SKM-1 treated with dmso at 0.1 percent for 144 hours (cell line): ENCODE measurements around the gene RPA3.

Source experiments
- DNase-seq: peaks from one replicate; lab custom pipeline; 2025; ENCODE audit not compliant: unreplicated experiment; lab: John Stamatoyannopoulos, UW

The RPA3 gene

DNA sequence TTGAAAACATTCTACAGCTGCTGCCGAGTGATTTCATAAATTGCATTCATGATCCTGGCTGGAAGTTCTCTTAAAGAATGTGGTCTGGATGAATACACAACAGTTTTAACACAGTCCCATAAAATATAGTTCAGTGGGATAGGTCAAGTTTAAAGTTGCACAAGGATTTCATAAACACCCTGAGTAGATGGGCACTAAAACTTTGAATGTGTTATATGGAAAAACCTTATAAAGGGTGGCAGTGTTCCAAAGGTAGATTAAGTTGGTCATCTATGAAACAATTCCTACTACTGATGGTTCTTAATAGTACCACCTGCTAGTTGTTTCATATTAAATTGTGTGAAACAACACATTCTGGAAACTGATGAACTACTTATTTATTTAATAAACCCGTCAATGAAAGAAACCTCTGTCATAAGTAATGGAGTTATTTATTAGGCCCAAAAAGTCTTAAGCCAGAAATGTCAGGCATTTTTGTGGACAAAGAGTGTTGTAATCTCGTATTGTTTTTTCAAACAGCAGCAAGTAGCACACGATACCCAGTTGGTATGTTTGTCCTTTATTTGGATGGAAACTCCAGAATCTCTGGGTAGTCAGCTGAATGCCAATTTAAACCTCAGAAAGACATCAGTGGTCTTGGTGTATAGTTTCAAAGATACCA, 14.3 kb upstream of the RPA3 start:
- DNase-seq = no peak

- DNase-seq = no peak
Observed at GRCh38 chr7:7731732-7732131, 13.3 kb upstream of the RPA3 start.

DNA sequence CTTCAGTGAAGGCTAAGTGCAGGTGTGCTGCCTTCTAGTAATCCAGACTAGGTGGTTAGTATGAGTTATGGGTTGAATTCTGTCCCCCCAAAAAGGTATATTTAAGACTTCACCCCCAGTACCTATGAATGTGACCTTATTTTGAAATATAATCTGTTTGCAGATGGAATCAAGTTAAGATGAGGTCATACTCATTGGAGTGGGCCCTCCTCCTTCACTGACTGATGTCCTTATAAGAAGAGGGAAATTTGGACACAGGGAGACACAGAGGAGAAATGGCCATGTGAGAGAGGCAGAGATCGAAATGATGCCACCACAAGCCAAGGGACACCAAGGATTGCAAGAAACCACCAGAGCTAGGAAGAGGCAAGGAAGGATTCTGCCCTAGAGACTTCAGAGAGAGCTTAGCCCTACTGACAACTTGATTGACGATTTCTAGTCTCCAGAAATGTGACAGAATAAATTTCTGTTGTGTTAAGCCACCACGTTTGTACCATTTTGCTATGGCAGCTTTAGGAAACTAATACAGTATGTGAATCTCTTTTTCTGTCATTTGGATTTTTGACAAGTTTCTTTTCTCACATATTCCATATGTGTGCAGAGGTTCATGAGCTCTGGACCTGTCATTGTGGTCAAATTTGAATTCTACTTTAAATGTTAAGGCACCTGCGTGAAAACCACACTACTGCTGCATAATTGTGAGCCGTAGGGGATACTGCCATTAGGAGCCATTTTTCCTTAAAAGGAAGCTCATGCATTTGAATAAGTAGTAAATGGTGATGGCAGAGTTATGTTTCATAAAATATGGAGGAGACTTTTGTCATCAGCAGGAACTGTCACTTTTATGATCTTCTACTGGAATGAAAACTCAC, 2.6 kb upstream of the RPA3 start:
- DNase-seq = no peak

DNA sequence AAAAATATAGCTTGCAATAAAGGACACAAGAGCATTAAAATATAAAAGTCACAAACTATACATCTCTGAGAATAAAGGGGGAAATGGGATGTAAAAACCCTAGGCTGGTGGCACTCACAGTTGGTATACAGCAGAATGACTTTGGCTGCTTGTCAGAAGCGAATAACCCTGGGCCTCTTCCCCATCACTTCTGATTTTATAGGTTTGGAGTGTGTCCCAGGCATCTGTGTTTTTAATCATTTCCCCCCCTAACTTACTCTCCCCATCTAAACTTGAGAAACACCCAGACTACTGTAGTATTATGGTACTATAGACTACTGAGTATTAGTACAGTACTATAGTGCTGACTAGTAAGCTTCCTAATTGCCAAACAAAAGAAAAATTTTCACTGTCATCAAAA, 1.8 kb upstream of the RPA3 start:
- no peak for DNase-seq

DNA sequence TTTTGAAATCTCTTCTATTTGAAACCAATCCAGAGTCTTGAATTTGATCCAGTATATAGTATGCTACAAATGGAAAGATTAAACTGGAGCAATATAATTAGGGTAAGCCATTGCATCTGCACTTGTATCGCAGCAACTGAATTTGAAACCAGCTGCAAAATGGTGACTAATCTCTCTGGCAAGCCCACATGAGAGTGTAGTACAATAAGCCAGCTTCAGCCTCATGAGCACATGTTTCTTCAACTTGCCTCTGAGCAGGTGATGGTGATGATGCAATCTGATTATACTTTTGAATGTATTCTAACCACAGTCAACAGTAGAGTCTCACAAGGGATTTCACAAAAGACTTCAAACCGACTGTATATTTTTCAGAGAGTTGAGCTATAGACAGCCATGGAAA, 829 bp upstream of the RPA3 start:
- no peak for DNase-seq

- no peak for DNase-seq
Observed at GRCh38 chr7:7713730-7714129, 4.7 kb downstream of the RPA3 start.

DNA sequence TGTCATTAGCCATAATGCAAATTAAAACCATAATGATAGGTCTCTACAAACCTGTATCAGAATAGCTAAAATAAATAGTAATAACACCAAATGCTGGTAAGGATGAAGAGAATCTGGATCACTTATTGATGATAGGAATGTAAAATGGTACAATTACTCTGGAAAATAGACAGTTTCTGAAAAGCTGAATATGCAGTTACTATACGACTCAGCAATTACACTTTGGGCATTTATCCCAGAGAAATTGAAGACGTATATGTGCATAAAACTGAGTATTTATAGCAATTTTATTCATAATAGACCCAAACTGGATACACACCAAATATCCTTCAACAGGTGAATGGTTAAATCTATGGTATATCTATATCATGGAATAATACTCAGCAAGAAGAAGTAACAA, 7.9 kb downstream of the RPA3 start:
- DNase-seq = no peak

DNA sequence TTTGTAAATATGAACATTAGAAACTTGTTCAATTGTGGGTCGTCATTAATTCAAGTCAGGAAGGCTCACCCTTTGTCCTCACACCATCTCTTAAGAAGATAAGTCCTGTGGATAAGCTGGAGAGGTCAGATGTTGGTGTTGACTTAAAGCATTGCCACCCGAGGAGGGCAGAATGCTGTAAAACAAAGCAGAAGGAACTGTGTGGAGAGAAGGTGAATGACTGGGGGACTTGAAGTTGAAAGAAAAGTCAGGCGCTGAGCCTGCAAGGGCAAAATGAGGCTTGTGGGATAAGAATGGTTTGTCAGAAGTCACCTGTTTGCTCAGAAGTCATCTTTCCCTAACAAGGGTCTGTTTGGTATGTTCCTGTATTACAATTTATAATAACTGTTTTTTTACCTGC, 9.1 kb downstream of the RPA3 start:
- no peak for DNase-seq

- no peak for DNase-seq
Observed at GRCh38 chr7:7707806-7708205, 10.6 kb downstream of the RPA3 start.

DNA sequence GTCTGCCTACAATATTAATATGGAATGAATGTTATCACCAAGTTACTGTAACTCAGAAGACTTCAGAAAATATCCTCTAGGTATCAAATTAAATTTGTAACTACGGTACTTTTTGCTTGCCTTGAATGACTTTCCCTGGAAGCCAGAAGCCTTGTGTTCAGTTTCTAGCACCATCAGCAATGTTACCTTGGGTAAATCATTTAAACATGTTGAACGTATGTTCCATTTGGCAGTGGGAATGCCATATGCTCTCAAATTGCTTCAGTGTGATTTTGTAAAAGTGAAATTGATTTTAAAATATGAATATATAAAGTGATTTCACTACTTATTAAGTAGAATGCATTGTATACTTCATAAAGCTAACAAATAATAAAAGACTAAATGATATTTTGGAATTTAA, 11.2 kb downstream of the RPA3 start:
- no peak for DNase-seq

GRCh38 chr7:7706556-7707172, 11.7 kb downstream of the RPA3 start:
- DNase-seq = no peak

GRCh38 chr7:7706101-7706511, 12.3 kb downstream of the RPA3 start:
- DNase-seq = no peak

GRCh38 chr7:7705318-7705717, 13.1 kb downstream of the RPA3 start:
- DNase-seq = no peak

GRCh38 chr7:7704867-7705266, 13.5 kb downstream of the RPA3 start:
- no peak for DNase-seq

DNA sequence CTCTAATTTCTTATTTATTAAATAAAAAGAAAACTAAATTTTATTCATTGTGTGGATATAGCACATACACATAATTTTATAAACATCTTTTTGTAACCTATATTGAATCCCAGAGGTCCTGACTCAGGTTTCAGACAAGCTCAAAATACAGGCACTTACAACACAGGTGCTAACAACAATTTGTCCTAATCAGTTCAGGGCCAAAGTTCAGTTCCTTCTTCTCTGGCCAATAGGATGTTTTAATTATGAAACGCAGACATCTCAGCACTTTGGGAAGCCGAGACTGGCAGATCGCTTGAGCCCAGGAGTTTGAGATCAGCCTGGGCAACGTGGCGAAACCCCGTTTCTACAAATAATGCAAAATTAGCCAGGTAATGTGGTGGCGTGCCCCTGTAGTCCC, 15.0 kb downstream of the RPA3 start:
- no peak for DNase-seq

- no peak for DNase-seq
Observed at GRCh38 chr7:7702826-7703225, 15.6 kb downstream of the RPA3 start.

DNA sequence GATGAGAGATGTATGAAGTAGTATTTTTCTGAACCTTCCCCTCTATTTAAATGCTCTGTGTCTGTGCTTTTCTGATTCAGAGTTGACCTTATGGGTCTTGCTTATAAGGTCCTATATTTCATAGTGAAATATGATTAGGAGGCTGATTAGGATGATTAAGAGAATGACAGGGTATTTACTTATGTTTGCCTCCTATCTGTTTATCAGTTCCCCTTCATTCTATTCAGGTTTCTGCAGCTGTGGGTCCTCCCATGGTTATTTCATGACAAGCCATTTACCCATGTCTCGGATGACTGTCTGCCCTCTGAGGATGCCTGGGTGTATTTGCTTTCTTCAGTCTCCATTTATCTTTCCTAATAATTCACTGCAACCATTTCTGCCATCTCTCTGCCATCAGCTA, 16.9 kb downstream of the RPA3 start:
- no peak for DNase-seq

- no peak for DNase-seq
Observed at GRCh38 chr7:7699970-7700369, 18.4 kb downstream of the RPA3 start.

GRCh38 chr7:7699380-7699779, 19.0 kb downstream of the RPA3 start:
- DNase-seq = no peak

GRCh38 chr7:7698930-7699329, 19.5 kb downstream of the RPA3 start:
- DNase-seq = no peak

- no peak for DNase-seq
Observed at GRCh38 chr7:7696458-7697119, 21.8 kb downstream of the RPA3 start.
